IMR-90 (cell line): Measurements from ENCODE around the gene ATP5F1B. TPM values are rescaled to one million over a fixed set of nuclear protein-coding genes. Genes with fewer than 3 reads are reported as not detected.

ENCODE experiments used
- ATAC-seq: fragments of 200-7000 bp; cut with Tn5 transposase; 2 replicates; pipeline ENCODE4 v1.9.1; 2020; ENCODE audit warnings: low read depth, mild to moderate bottlenecking, moderate library complexity
- BruUV-seq: library from RNA; stranded (reverse); fragments of 400-500 nt; replicated peaks from 2 replicates; lab custom pipeline; 2021; lab: Mats Ljungman, UMichigan
- CTCF ChIA-PET: fragments of 300-600 bp; formaldehyde crosslinking; extraction: SDS; loops from one replicate; lab custom pipeline; 2021; ENCODE audit warnings: antibody characterized with exemption; lab: Yijun Ruan, JAX
- POLR2A ChIA-PET: fragments of 300-600 bp; sonication (Branson Sonifier 250); formaldehyde crosslinking; loops from one replicate; lab custom pipeline; 2022; ENCODE audit warnings: antibody characterized with exemption; ENCODE audit not compliant: unreplicated experiment; lab: Charles Lee
- DNase-seq: peaks from one replicate; pipeline ENCODE4 v3.0.0; 2013
- H2AFZ ChIP-seq: replicated peaks from 2 replicates; pipeline ENCODE3; 2013; ENCODE audit warnings: low read length, mild to moderate bottlenecking; ENCODE audit not compliant: poor library complexity
- H2AK5ac ChIP-seq: 2 replicates; pipeline ENCODE4 v1.6.1; 2013; ENCODE audit warnings: low read depth, low read length, inconsistent platforms
- H2AK9ac ChIP-seq: replicated peaks from 2 replicates; pipeline ENCODE3; 2013; ENCODE audit warnings: mild to moderate bottlenecking, low read depth, low read length, moderate library complexity; ENCODE audit not compliant: poor library complexity
- H2BK120ac ChIP-seq: 2 replicates; pipeline ENCODE4 v1.6.1; 2013; ENCODE audit warnings: low read depth, low read length, inconsistent platforms
- H2BK15ac ChIP-seq: 3 replicates; pipeline ENCODE4 v1.6.1; 2013; ENCODE audit warnings: low read depth, low read length, inconsistent platforms
- H2BK20ac ChIP-seq: 2 replicates; pipeline ENCODE4 v1.6.1; 2013; ENCODE audit warnings: low read depth, mild to moderate bottlenecking, inconsistent platforms, low read length, moderate library complexity
- H2BK5ac ChIP-seq: 2 replicates; pipeline ENCODE4 v1.6.1; 2013; ENCODE audit warnings: mild to moderate bottlenecking, low read depth, low read length, inconsistent platforms; ENCODE audit not compliant: poor library complexity, severe bottlenecking
- H3K14ac ChIP-seq: replicated peaks from 2 replicates; pipeline ENCODE4 v1.6.1; 2013; ENCODE audit warnings: low read depth, low read length, inconsistent platforms
- H3K18ac ChIP-seq: 2 replicates; pipeline ENCODE4 v1.6.1; 2013; ENCODE audit warnings: low read depth, low read length, control low read depth
- H3K23ac ChIP-seq: 2 replicates; pipeline ENCODE4 v1.6.1; 2013; ENCODE audit warnings: low read depth, low read length, inconsistent platforms
- H3K27ac ChIP-seq: 2 replicates; pipeline ENCODE4 v1.5.1; 2013; ENCODE audit warnings: mild to moderate bottlenecking, control low read depth, low read length; ENCODE audit not compliant: insufficient read depth
- H3K27me3 ChIP-seq: 2 replicates; pipeline ENCODE4 v1.6.1; 2013; ENCODE audit warnings: low read length; ENCODE audit not compliant: control insufficient read depth, insufficient read depth
- H3K36me3 ChIP-seq: 2 replicates; pipeline ENCODE4 v1.6.1; 2013; ENCODE audit warnings: low read length, mixed read lengths; ENCODE audit not compliant: control insufficient read depth, insufficient read depth
- H3K4ac ChIP-seq: 2 replicates; pipeline ENCODE4 v1.6.1; 2013; ENCODE audit warnings: low read depth, low read length, inconsistent platforms
- H3K4me1 ChIP-seq: 2 replicates; pipeline ENCODE4 v1.6.1; 2013; ENCODE audit warnings: low read length, mixed read lengths; ENCODE audit not compliant: control insufficient read depth, insufficient read depth
- H3K4me2 ChIP-seq: 2 replicates; pipeline ENCODE4 v1.6.1; 2013; ENCODE audit warnings: low read depth, mild to moderate bottlenecking, control low read depth, low read length, moderate library complexity
- H3K4me3 ChIP-seq: 2 replicates; pipeline ENCODE4 v1.5.1; 2013; ENCODE audit warnings: low read depth, mild to moderate bottlenecking, control low read depth, low read length, moderate library complexity; ENCODE audit not compliant: insufficient read depth
- H3K56ac ChIP-seq: 2 replicates; pipeline ENCODE4 v1.6.1; 2013; ENCODE audit warnings: low read length, inconsistent platforms; ENCODE audit not compliant: insufficient read depth; ENCODE audit errors: extremely low read depth
- H3K79me1 ChIP-seq, 2 experiments: 2 replicates each; pipeline ENCODE4 v1.6.1; 2013; ENCODE audit warnings: low read length in 2 of 2, inconsistent platforms in 1 of 2, low read depth in 1 of 2
- H3K9ac ChIP-seq: 2 replicates; pipeline ENCODE4 v1.6.1; 2013; ENCODE audit warnings: low read depth, low read length, control low read depth
- H3K9me1 ChIP-seq: 2 replicates; pipeline ENCODE4 v1.6.1; 2013; ENCODE audit warnings: low read length, inconsistent platforms; ENCODE audit not compliant: insufficient read depth
- H3K9me3 ChIP-seq: 2 replicates; pipeline ENCODE4 v1.6.1; 2013; ENCODE audit warnings: low read length; ENCODE audit not compliant: control insufficient read depth, insufficient read depth
- H4K20me1 ChIP-seq: 2 replicates; pipeline ENCODE4 v1.6.1; 2013; ENCODE audit warnings: low read length, inconsistent platforms; ENCODE audit not compliant: insufficient read depth
- H4K5ac ChIP-seq: 2 replicates; pipeline ENCODE4 v1.6.1; 2013; ENCODE audit warnings: mild to moderate bottlenecking, low read depth, low read length, control low read depth
- H4K8ac ChIP-seq, 2 experiments: 2 replicates each; pipeline ENCODE4 v1.6.1; 2013; ENCODE audit warnings: low read depth in 2 of 2, low read length in 2 of 2, control low read depth in 1 of 2, inconsistent platforms in 1 of 2
- H4K91ac ChIP-seq: 2 replicates; pipeline ENCODE4 v1.6.1; 2013; ENCODE audit warnings: low read depth, low read length, inconsistent platforms; ENCODE audit not compliant: insufficient read depth
- BHLHE40 ChIP-seq: fragments of 150-350 bp; IDR thresholded peaks from 2 replicates; pipeline ENCODE4 v1.6.1; 2016; ENCODE audit warnings: mild to moderate bottlenecking, low read depth, low read length
- CEBPB ChIP-seq: IDR thresholded peaks from 2 replicates; pipeline ENCODE4 v1.6.1; 2012; ENCODE audit warnings: low read depth, low read length, improper control_type of control experiment
- CHD1 ChIP-seq: IDR thresholded peaks from 2 replicates; pipeline ENCODE4 v1.6.1; 2012; ENCODE audit warnings: low read depth, low read length, improper control_type of control experiment
- CTCF ChIP-seq: conservative IDR thresholded peaks from 2 replicates; pipeline ENCODE4 v1.5.1; 2012; ENCODE audit warnings: mild to moderate bottlenecking, low read depth, low read length, improper control_type of control experiment
- ELK1 ChIP-seq: fragments of 150-350 bp; IDR thresholded peaks from 2 replicates; pipeline ENCODE4 v1.6.1; 2016; ENCODE audit warnings: low read depth, mild to moderate bottlenecking, low read length, moderate library complexity, borderline replicate concordance
- FOS ChIP-seq: fragments of 150-350 bp; IDR thresholded peaks from 2 replicates; pipeline ENCODE4 v1.6.1; 2016; ENCODE audit warnings: low read depth, low read length
- MAFK ChIP-seq: IDR thresholded peaks from 2 replicates; pipeline ENCODE4 v1.6.1; 2012; ENCODE audit warnings: low read depth, low read length, improper control_type of control experiment
- MAZ ChIP-seq: IDR thresholded peaks from 2 replicates; pipeline ENCODE4 v1.6.1; 2012; ENCODE audit warnings: low read depth, mild to moderate bottlenecking, low read length, improper control_type of control experiment, moderate library complexity, borderline replicate concordance
- MXI1 ChIP-seq: IDR thresholded peaks from 2 replicates; pipeline ENCODE4 v1.6.1; 2012; ENCODE audit warnings: low read depth, mild to moderate bottlenecking, low read length, moderate library complexity, borderline replicate concordance
- POLR2A ChIP-seq: IDR thresholded peaks from 2 replicates; pipeline ENCODE4 v1.6.1; 2012; ENCODE audit warnings: mild to moderate bottlenecking, low read depth, low read length
- RCOR1 ChIP-seq: IDR thresholded peaks from 2 replicates; pipeline ENCODE4 v1.6.1; 2012; ENCODE audit warnings: mild to moderate bottlenecking, low read length, improper control_type of control experiment; ENCODE audit not compliant: insufficient replicate concordance
- SMC3 ChIP-seq: fragments of 150-350 bp; IDR thresholded peaks from 2 replicates; pipeline ENCODE4 v1.6.1; 2016; ENCODE audit warnings: low read depth, mild to moderate bottlenecking, antibody characterized with exemption, low read length, moderate library complexity
- USF2 ChIP-seq: fragments of 150-350 bp; IDR thresholded peaks from 2 replicates; pipeline ENCODE4 v1.6.1; 2017; ENCODE audit warnings: mild to moderate bottlenecking, antibody characterized with exemption, low read length, low read depth
- WGBS, 2 experiments: methylation state at CpG; one replicate each; pipeline versions ENCODE4 v1.1.5 to v1.1.7; 2013; ENCODE audit warnings: missing lambda C conversion rate in 2 of 2; ENCODE audit not compliant: insufficient read length in 1 of 2; ENCODE audit errors: extremely low coverage in 2 of 2; 5-methylcytosine and 5-hydroxymethylcytosine counted together
- dilution Hi-C: fragments of 300-500 bp; cut with HindIII; formaldehyde crosslinking; loops from one replicate; pipeline ENCODE4 v1.14.3; 2018; ENCODE audit warnings: low sequenced_read_pairs; ENCODE audit not compliant: unreplicated experiment
- in situ Hi-C: fragments of 300-500 bp; cut with MboI; formaldehyde crosslinking; loops from 3 replicates; pipeline ENCODE4 v1.14.3; 2019; ENCODE audit warnings: low sequenced_read_pairs, inconsistent platforms, mixed read lengths
- intact Hi-C: fragments of 100-400 bp; cut with micrococcal nuclease; formaldehyde crosslinking; loops from 2 replicates; pipeline ENCODE4 v1.10.0; 2022
- polyA plus RNA-seq, 3 experiments: library from polyadenylated mRNA; depleted of rRNA; stranded (reverse); fragments of >200 nt; gene quantifications; 2 replicates each; pipeline ENCODE4 v1.2.3, GENCODE V29; 2012; ENCODE audit warnings: low replicate concordance in 1 of 3
- total RNA-seq: library from RNA; depleted of rRNA; stranded (reverse); fragments of >200 nt; gene quantifications from 2 replicates; pipeline ENCODE4 v1.2.3, GENCODE V29; 2012

ATP5F1B gene
- total and polyA plus RNA-seq, 2 of the 4 experiments (the other 2 are of a cell fraction), result 812 to 915 TPM

- peaks cover 31% of the 10 kb centered on the region for H4K20me1 ChIP-seq
- peak overlapping the region; percentile 97 for H3K4me2 ChIP-seq
- peak overlapping the region; percentile 87 for H3K9ac ChIP-seq
- peaks cover 27% of the 10 kb centered on the region for H3K36me3 ChIP-seq
- dilution Hi-C loops (no loop called here), in situ Hi-C loops (no loop called here), intact Hi-C loops (loop anchor here (1.0 to 10.0 kb wide), 2 partner anchors 41 to 360 kb away; partner anchors contain the start of gene ZBTB39)
- H2AK9ac ChIP-seq, result peak overlapping the region; percentile 97
- DNase-seq (no peak), ATAC-seq (no peak)
- peak overlapping the region; percentile 83 for H2AFZ ChIP-seq
- peak overlapping the region; percentile 74 for H3K4me3 ChIP-seq
- TSS peak; percentile 66 for BruUV-seq
- peak overlapping the region; percentile 50 for H4K5ac ChIP-seq
- peak overlapping the region; percentile 90 for H3K14ac ChIP-seq
- peak overlapping the region; percentile 88 for H3K56ac ChIP-seq
- H3K4ac ChIP-seq, result peak overlapping the region; percentile 83
- ChIA-PET CTCF (interaction anchor here (3.7 kb wide), 1 partner anchor 9 kb away, joined by 11 read pairs; no protein-coding TSS in a partner anchor), POLR2A (interaction anchor here (0.5 to 1.3 kb wide), 2 partner anchors 9 to 90 kb away, joined by 3 to 6 read pairs; no protein-coding TSS in a partner anchor)
- H3K9me1 ChIP-seq, result no peaks in the 10 kb centered on the region
- peak overlapping the region; percentile 82 for H3K27ac ChIP-seq
- H2AK5ac ChIP-seq, result peak overlapping the region; percentile 38
- no peak for TF ChIP-seq RCOR1
- TF ChIP-seq FOS, result no peak
- TF ChIP-seq CTCF, result no peak
- TF ChIP-seq ELK1, result no peak
- TF ChIP-seq CHD1, result no peak
- no peak for TF ChIP-seq SMC3
- no peak for TF ChIP-seq CEBPB
- TF ChIP-seq POLR2A, result no peak
- no peak for TF ChIP-seq BHLHE40
- no peak for TF ChIP-seq MAFK
- no peak for TF ChIP-seq MXI1
- TF ChIP-seq MAZ, result no peak
- TF ChIP-seq USF2, result no peak
- H3K18ac ChIP-seq, result peak overlapping the region; percentile 19
- no peak overlapping the region; the same call in 1 of the 2 replicates for H2BK120ac ChIP-seq
- no peaks in the 10 kb centered on the region for H3K27me3 ChIP-seq
- WGBS, 2 experiments, result 8% methylated on average over 8 of the region's 29 CpGs; no CpG with 5 or more reads in 1 of the 2 experiments
- peak overlapping the region; percentile 68 for H2BK5ac ChIP-seq
- H4K91ac ChIP-seq, result peak overlapping the region; percentile 67
- peaks cover 11 to 28% of the 10 kb centered on the region in 2 experiments; a peak in 3 of 4 replicates for H3K79me1 ChIP-seq
- H3K23ac ChIP-seq, result peak overlapping the region; percentile 80
- no peaks in the 10 kb centered on the region for H3K4me1 ChIP-seq
- H3K9me3 ChIP-seq, result no peaks in the 10 kb centered on the region
- no peak overlapping the region for H2BK20ac ChIP-seq
- no peak overlapping the region for H2BK15ac ChIP-seq
- peak overlapping the region; percentile 23 to 58; a peak in 2 of 4 replicates for H4K8ac ChIP-seq
Observed at GRCh38 chr12:56645201-56645716, 525 bp downstream of the ATP5F1B start.
